HepG2 (cell line): ENCODE results near the gene MARCHF2. TPM values are rescaled to one million over a fixed set of nuclear protein-coding genes. Genes with fewer than 3 reads are reported as not detected.

Experiments used
- ATAD3A ChIP-seq: sonication (generic); formaldehyde crosslinking; IDR thresholded peaks from 2 replicates; pipeline ENCODE4 v1.4.0; 2020; ENCODE audit warnings: missing genetic modification reagents
- ATF4 ChIP-seq, 2 experiments: fragments of 450-650 bp in 1 of 2; sonication (generic) in 1 of 2; formaldehyde crosslinking; IDR thresholded peaks; 2 replicates each; pipeline versions ENCODE4 v1.5.0 to v1.8.0; 2020 to 2022; ENCODE audit warnings: mild to moderate bottlenecking in 1 of 2, missing genetic modification reagents in 1 of 2
- BCL6 ChIP-seq: IDR thresholded peaks from 2 replicates; pipeline ENCODE4 v1.6.1; 2016; ENCODE audit warnings: missing genetic modification reagents, missing compliant biosample characterization
- DBP ChIP-seq: sonication (generic); formaldehyde crosslinking; IDR thresholded peaks from 2 replicates; pipeline ENCODE4 v1.4.0; 2020; ENCODE audit warnings: missing genetic modification reagents; ENCODE audit errors: not compliant biosample characterization
- E2F5 ChIP-seq: sonication (generic); formaldehyde crosslinking; conservative IDR thresholded peaks from 2 replicates; pipeline ENCODE4 v1.4.0; 2020; ENCODE audit warnings: missing genetic modification reagents
- HNF1B ChIP-seq: sonication (generic); formaldehyde crosslinking; IDR thresholded peaks from 2 replicates; pipeline ENCODE4 v1.5.1; 2020; ENCODE audit warnings: mild to moderate bottlenecking, moderate library complexity, missing genetic modification reagents
- HOXA3 ChIP-seq: sonication (generic); formaldehyde crosslinking; IDR thresholded peaks from 2 replicates; pipeline ENCODE4 v1.5.0; 2020; ENCODE audit warnings: missing genetic modification reagents
- NR2F1 ChIP-seq, 2 experiments: fragments of 450-650 bp in 1 of 2; formaldehyde crosslinking in 1 of 2; IDR thresholded peaks; 2 replicates each; pipeline versions ENCODE4 v1.5.0 to v1.6.1; 2016 to 2020; ENCODE audit warnings: mild to moderate bottlenecking in 1 of 2, missing compliant biosample characterization in 1 of 2, missing genetic modification reagents in 1 of 2, moderate library complexity in 1 of 2
- NR2F6 ChIP-seq, 2 experiments: IDR thresholded peaks; 2 replicates each; pipeline ENCODE4 v1.6.1; 2016; ENCODE audit warnings: antibody characterized with exemption in 1 of 2, mild to moderate bottlenecking in 1 of 2
- ONECUT2 ChIP-seq: sonication (generic); formaldehyde crosslinking; IDR thresholded peaks from 2 replicates; pipeline ENCODE4 v1.4.0; 2020; ENCODE audit warnings: missing genetic modification reagents
- PCBP1 ChIP-seq: fragments of 200-400 bp; formaldehyde crosslinking; IDR thresholded peaks from 2 replicates; pipeline ENCODE4 v1.6.1; 2017; ENCODE audit warnings: mild to moderate bottlenecking, low read depth, low read length, borderline replicate concordance
- RXRA ChIP-seq: sonication (generic); formaldehyde crosslinking; IDR thresholded peaks from 2 replicates; pipeline ENCODE4 v1.5.1; 2020; ENCODE audit warnings: missing genetic modification reagents
- SMARCC2 ChIP-seq: fragments of 450-650 bp; IDR thresholded peaks from 2 replicates; pipeline ENCODE4 v1.6.1; 2017; ENCODE audit warnings: antibody characterized with exemption, mild to moderate bottlenecking
- SSRP1 ChIP-seq: IDR thresholded peaks from 2 replicates; pipeline ENCODE4 v1.6.1; 2016; ENCODE audit warnings: control low read depth
- TRIM22 ChIP-seq: fragments of 450-650 bp; IDR thresholded peaks from 2 replicates; pipeline ENCODE4 v1.6.1; 2017
- ZKSCAN1 ChIP-seq: fragments of 150-350 bp; IDR thresholded peaks from 2 replicates; pipeline ENCODE4 v1.6.1; 2014; ENCODE audit warnings: low read length
- ZNF124 ChIP-seq: sonication (generic); formaldehyde crosslinking; IDR thresholded peaks from 2 replicates; pipeline ENCODE4 v1.4.0; 2020; ENCODE audit warnings: missing genetic modification reagents
- ZNF136 ChIP-seq: sonication (generic); formaldehyde crosslinking; IDR thresholded peaks from 2 replicates; pipeline ENCODE4 v1.8.1; 2022; ENCODE audit warnings: low read depth, mild to moderate bottlenecking, moderate library complexity, missing genetic modification reagents
- ZNF224 ChIP-seq: sonication (generic); formaldehyde crosslinking; IDR thresholded peaks from 2 replicates; pipeline ENCODE4 v1.5.0; 2020; ENCODE audit warnings: mild to moderate bottlenecking, missing genetic modification reagents
- ZNF563 ChIP-seq: sonication (generic); formaldehyde crosslinking; IDR thresholded peaks from 2 replicates; pipeline ENCODE4 v1.8.0; 2022; ENCODE audit warnings: mild to moderate bottlenecking, moderate library complexity, missing genetic modification reagents
- ZSCAN5A ChIP-seq: sonication (generic); formaldehyde crosslinking; IDR thresholded peaks from 2 replicates; pipeline ENCODE4 v1.8.0; 2022; ENCODE audit warnings: mild to moderate bottlenecking, missing genetic modification reagents, borderline replicate concordance
- polyA plus RNA-seq, 8 experiments: library from polyadenylated mRNA; depleted of rRNA in 3 of 8; stranded (reverse) in 7 of 8; unstranded in 1 of 8; fragments of >200 nt; fragmentation: Illumina TruSeq in 4 of 8; extraction: Trizol in 4 of 8; gene quantifications; 2 replicates each; pipeline versions ENCODE4 v1.2.1 to v1.2.3, GENCODE V29; 2011 to 2016; ENCODE audit warnings: low read depth in 4 of 8, missing spikeins in 1 of 8, mixed read lengths in 1 of 8; ENCODE audit not compliant: insufficient read depth in 1 of 8
- total RNA-seq, 5 experiments: library from RNA; depleted of rRNA; stranded (reverse); fragments of >200 nt; fragmentation: Illumina TruSeq; extraction: Trizol; gene quantifications; 2 replicates each; pipeline ENCODE4 v1.2.3, GENCODE V29; 2016; ENCODE audit warnings: low read depth in 1 of 5

Gene MARCHF2
- total and polyA plus RNA-seq, 2 of the 13 experiments (the other 11 are each of a cell fraction or from before 2014, with no cell fraction given), result 12.7 to 13.0 TPM

GRCh38 chr19:8387688-8388611 is 25.2 kb upstream of the MARCHF2 start (continued):
- TF ChIP-seq ONECUT2 (peak; percentile 96), NR2F1 (CRISPR knock-in tag; IDR thresholded peaks at IDR 0.05) (peak; percentile 54 to 56; a peak in 3 of 4 replicates), SMARCC2 (0 out of 2 replicates have a peak, but pooled peaks have one; percentile 8), ATF4 (CRISPR knock-in tag; IDR thresholded peaks at IDR 0.05) (peak in 1 of 2 experiments; percentile 89; a peak in 2 of 4 replicates), ZSCAN5A (CRISPR knock-in tag) (0 out of 2 replicates have a peak, but pooled peaks have one; percentile 23), HOXA3 (CRISPR knock-in tag) (peak; percentile 92), TRIM22 (no peak), ZNF124 (CRISPR knock-in tag) (no peak), ZNF224 (CRISPR knock-in tag) (0 out of 2 replicates have a peak, but pooled peaks have one; percentile 60), NR2F6 (IDR thresholded peaks at IDR 0.05) (peak; percentile 81), NR2F6 (CRISPR knock-in tag; IDR thresholded peaks at IDR 0.05) (peak; percentile 87), RXRA (CRISPR knock-in tag) (peak; percentile 28; the same call in 1 of the 2 replicates), ZKSCAN1 (peak; percentile 25; the same call in 1 of the 2 replicates), DBP (no peak), E2F5 (CRISPR knock-in tag) (no peak), ZNF136 (no peak), HNF1B (peak; percentile 48; the same call in 1 of the 2 replicates), SSRP1 (CRISPR knock-in tag) (0 out of 2 replicates have a peak, but pooled peaks have one; percentile 45), BCL6 (CRISPR knock-in tag) (peak; percentile 80), PCBP1 (no peak), ATAD3A (CRISPR knock-in tag) (no peak), ZNF563 (CRISPR knock-in tag) (no peak)
